HG03469 (cell line): ENCODE results near the gene RPS6KA3.
"Not testable (repeated sequence)": the region's sequence is repeated elsewhere in the genome, so short reads cannot be mapped to it uniquely, and the experiment has no call there.

ENCODE experiments used
- ATAC-seq: cut with Tn5 transposase; IDR thresholded peaks from one replicate; pipeline ENCODE4 v1.9.1; 2021; ENCODE audit warnings: mild to moderate bottlenecking, moderate library complexity, moderate number of reproducible peaks; ENCODE audit not compliant: unreplicated experiment

RPS6KA3 gene

DNA sequence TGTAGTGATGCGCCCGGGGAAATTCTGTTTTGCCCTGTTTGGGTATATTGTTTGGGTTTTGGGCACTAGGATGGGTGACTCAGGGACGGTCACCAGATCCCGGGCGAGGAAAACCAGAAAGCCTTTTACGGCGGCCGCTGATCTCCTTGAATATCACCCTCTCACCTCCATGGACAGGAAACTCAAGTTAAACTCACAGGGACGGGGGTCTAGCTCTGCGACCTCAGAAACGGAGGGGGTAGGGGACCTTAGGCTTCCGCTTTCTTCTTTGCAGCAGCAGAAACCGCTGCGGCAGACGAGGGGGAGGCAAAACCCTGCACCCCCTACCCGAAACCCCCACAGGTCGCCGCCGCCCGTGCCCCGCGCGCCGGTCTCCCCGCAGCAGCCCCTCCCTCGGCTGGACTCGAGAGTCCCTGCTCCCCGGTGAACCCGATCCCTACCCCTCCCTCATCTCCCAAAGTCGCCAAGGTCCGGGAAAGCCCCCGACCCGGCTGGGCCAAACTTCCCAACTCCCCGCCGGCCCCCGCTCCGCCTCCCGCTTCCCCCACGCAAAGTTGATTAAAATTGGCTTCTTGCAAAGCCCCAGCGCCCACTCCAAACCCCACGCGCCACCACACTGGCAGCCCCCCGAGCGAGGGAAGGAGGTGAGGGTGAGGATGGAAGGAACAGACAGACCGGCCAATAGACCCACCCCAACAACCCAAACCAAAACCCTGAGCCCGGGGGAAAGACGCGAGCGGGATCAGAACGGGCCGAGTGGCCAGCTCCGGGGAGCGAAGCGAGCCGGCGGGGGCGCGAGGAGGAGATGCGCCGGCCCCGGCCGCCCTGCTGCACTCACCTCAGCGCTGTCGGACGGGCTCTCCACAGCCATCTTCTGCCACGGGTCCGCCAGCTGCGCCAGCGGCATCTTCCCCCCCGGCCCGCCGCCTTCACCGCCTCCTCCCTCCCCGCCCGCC is 705 bp downstream of the RPS6KA3 start:
- no peak for ATAC-seq

GRCh38 chrX:20265221-20265725 is 1.4 kb downstream of the RPS6KA3 start:
- peak; percentile 32 for ATAC-seq

- ATAC-seq, result peak; percentile 30
These were observed 3.2 kb downstream of the RPS6KA3 start for GRCh38 chrX:20263474-20263873.

GRCh38 chrX:20260885-20261284 is 5.8 kb downstream of the RPS6KA3 start:
- no peak for ATAC-seq

DNA sequence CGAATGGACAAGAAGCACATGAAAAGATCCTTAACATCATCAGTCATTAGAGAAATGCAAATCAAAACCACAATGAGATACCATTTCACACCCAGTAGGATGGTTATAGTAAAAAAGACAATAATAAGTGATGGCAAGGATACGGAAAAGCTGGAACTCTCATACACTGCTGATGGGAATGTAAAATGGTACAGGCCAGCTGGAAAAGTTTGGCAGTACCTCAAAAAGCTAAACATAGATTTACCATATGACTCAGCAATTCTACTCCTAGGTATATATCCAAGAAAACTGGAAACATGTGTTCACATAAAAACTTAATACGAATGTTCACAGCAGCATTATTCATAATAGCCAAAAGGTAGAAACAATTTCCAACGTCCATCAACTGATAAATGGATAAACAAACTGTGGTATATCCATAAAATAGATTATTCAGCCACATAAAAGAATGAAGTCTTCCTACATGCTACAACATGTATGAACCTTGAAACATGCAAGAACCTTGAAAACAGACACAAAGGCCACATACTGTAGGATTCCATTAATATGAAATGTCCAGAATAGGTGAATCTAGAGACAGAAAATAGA is 11.9 kb downstream of the RPS6KA3 start:
- ATAC-seq, result no peak

- ATAC-seq, result no peak
These were observed 13.5 kb downstream of the RPS6KA3 start for GRCh38 chrX:20253232-20253543.

GRCh38 chrX:20252381-20253231 is 14.1 kb downstream of the RPS6KA3 start:
- no peak for ATAC-seq

- no peak for ATAC-seq
These were observed 15.0 kb downstream of the RPS6KA3 start for GRCh38 chrX:20251691-20252090.

DNA sequence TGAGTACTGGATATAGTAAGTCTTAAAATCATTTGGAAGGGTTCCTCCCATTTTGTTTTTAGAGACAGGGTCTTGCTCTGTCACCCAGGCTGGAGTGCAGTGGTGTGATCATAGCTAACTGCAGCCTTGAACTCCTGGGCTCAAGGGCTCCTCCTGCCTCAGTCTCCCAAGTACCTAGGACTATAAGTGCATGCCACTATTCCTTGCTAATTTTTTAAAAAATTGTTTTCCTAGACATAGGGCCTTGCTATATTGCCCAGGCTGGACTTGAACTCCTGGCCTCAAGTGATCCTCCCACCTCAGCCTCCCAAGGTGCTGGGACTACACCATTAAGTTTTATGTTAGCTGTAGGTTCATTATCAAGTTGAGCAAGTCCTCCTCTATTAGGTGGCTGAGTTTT is 16.6 kb downstream of the RPS6KA3 start:
- ATAC-seq, result not testable (repeated sequence)

DNA sequence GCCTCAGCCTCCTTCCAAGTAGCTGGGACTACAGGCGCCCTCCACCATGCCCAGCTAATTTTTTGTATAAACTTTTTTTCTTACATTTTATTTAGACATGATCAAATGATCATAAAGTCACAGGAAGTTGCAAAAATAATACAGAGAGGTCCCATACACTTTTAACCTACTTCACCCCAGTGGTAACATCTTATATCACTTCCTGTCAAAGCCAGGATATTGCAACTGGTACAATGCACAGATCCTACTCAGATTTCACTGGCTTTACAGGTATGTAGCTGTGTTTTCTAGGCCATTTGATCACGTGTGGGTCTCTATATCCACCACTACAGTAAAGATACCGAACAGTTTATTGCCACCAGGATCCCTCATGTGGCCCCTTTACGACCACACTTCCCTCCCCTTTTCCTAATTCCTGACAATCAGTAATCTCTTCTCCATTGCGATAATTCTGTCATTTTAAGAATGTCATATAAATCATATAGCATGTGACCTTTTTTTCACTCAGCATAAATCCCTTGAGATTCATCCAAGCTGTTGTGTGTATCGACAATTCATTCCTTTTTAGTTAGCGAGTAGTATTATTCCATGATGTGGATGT is 18.0 kb downstream of the RPS6KA3 start:
- ATAC-seq, result no peak

DNA sequence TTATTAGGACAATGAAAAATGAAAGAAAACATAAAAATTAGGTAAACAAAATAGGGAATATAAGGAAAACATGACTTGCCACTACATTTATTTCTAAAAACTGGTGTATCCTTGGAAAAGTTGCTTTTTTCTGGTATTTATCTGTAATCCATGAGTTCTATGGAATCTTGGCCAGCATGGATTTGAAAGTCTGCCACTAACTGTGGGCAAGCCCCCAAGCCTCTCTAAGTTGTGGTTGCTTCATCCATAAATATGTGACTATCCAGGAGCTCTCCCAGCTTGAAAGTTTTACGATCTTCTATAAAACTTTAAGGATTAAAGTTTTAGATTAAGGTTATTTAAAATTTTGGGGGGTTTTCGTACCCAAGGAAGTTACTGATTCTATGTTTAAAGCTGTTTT is 21.8 kb downstream of the RPS6KA3 start:
- ATAC-seq, result no peak

GRCh38 chrX:20240201-20240600 is 26.5 kb downstream of the RPS6KA3 start:
- no peak for ATAC-seq

GRCh38 chrX:20237864-20238263 is 28.8 kb downstream of the RPS6KA3 start:
- ATAC-seq, result no peak

GRCh38 chrX:20235755-20236154 is 31.0 kb downstream of the RPS6KA3 start:
- ATAC-seq, result no peak

GRCh38 chrX:20233336-20233735 is 33.4 kb downstream of the RPS6KA3 start:
- ATAC-seq, result no peak

GRCh38 chrX:20231598-20231997 is 35.1 kb downstream of the RPS6KA3 start:
- ATAC-seq, result no peak

DNA sequence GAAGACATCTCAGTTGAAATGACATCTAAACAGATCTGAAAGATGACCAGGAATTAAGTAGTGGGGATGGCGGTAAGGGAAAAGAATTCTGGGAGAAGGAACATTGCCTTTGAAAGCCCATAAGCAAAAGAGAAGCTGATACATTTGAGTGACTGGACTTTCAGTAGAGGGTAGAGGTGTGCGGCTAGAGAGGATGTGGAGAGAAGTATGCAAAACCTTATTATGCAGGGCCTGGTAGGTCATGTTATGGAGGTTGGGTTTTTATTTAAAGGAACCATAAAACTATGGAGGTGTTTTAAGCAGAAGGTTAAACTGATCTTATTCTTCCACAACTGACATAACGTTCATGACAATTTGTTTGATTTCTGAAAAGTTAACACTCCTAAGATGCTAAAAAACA is 36.3 kb downstream of the RPS6KA3 start:
- ATAC-seq, result no peak

DNA sequence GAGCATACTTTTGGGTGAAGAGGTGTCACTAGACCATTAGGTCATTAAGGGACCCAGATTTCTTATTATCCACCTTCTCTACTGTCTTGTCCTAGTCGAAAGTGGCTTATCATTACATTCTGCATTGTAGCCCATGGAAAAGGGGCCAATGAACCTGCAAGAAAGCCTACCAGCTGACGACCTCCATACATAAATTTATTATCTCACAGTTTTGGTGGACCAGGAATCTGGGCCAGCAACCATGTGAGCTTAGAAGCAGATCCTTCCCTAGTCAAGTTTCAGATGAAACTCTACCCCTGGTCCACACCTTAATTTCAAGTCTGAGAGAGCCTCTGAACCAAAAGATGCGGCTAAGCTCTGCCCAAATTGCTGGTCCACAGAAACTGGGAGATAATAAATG is 37.6 kb downstream of the RPS6KA3 start:
- ATAC-seq, result no peak

DNA sequence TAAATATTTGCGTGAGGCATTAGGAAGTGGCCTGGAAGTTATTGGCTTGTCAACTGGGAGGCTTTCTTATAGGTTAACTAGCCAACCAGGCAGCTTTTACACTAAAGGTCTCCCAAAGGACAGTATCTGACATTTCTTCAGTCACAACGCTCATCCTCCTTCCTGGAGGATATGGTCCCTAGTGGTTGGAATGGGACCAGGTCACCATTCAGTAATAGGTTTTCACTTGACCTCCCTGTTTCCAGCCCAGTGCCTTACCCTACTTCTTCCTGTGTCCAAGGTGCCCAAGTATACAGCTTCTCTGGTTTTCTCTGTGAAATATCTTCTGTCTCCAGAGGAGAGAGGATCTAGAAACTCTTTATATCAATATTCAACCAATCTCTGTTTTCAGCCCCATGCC is 38.5 kb downstream of the RPS6KA3 start:
- no peak for ATAC-seq

DNA sequence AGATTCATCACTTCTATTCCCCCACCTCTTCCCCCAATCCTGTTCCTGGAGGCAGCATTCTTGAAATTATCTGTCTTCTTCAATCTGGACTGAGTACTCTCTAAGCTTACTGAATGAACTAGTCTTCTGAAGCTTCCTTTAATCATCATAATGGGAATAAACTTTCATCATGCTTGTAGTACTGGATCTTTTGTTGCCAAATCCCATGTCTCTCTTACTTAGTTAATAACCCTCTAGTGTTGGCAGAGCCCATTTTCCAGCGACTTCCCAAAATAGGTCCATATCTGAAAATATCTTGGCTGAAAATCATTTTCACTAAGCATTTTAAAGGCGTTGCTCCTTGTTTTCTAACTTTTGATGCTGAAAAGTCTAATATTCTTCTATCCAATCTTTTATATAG is 39.6 kb downstream of the RPS6KA3 start:
- ATAC-seq, result no peak

GRCh38 chrX:20225488-20225833 is 41.2 kb downstream of the RPS6KA3 start:
- no peak for ATAC-seq
